LNCAP (cell line): ENCODE measurements around the gene RHOBTB1.

Experiments used
- CTCF ChIP-seq: fragments of 450-650 bp; IDR thresholded peaks from 2 replicates; pipeline ENCODE4 v1.5.1; 2017; ENCODE audit warnings: mild to moderate bottlenecking

Gene RHOBTB1

GRCh38 chr10:60908031-60908430 is 36.0 kb downstream of the RHOBTB1 start:
- no peak for TF ChIP-seq CTCF

DNA sequence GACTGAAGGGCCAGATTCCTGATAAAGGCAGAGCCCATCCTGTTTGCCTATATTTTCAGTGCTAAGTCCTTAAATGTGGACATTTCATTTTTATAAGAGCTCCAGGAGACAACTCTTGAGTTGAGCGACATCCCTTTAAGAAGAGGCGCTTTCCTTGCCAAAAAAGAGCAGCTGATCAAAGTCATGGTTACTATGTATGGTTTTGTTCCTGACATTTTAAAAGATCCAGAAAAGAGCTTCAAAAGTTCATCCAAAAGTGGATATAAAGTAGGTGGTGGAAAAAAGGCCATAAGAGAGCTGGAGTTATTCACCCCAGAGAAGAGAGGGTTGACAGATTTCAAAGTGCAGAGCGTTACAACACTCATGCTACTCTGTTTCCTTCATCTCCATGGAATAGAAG is 36.7 kb downstream of the RHOBTB1 start:
- no peak for TF ChIP-seq CTCF

GRCh38 chr10:60906411-60906810 is 37.6 kb downstream of the RHOBTB1 start:
- TF ChIP-seq CTCF = no peak

DNA sequence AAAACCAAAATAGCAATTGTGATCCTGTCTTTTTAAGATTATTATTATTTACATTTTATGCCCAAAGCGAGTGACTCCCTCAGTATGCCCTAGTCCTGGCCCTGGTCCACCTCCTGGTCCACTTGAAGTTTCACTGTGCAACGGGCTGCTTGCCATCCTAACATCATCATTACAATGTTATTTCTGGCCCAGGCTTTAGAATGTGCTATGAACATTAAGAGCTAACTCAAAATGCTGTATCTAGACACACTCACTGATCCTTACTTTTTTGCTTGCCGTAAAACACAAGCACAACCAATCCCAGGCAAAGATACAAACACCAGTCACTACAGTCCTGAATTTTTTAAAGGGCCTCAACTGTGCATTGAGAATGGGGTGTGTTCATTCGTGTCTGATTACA is 38.4 kb downstream of the RHOBTB1 start:
- no peak for TF ChIP-seq CTCF

- no peak for TF ChIP-seq CTCF
Observed at GRCh38 chr10:60903096-60903495, 40.9 kb downstream of the RHOBTB1 start.

DNA sequence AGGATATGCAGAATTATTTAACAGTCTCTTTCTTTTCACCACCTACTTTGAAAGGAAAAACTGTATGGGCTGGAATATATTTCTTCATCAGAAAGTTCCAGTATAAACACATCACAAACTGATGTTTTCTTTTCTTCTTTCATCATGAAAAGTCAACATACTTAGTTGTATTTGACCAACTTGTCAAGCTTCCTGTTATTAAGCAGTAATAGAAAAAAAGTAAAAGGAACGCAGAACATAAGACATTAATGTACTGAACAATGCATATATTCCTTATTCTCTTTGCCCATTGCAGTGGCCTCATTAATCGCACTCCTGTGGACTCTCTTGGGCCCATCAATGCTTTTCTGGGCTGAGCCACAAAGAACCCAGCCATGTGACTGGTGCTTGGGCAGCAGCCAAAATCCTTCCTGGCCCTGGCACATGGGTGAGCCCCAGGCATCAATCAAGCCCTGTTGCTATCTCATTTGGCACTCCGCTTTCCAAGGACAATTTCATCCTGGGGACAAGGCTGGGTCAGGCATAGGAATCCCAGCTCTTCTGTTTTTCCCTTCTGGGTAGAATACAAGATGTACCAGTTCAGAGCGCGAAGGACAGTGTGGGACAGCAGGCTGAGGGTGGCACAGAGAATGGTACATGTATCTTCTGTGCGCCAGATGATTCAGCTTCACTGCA is 42.3 kb downstream of the RHOBTB1 start:
- no peak for TF ChIP-seq CTCF

DNA sequence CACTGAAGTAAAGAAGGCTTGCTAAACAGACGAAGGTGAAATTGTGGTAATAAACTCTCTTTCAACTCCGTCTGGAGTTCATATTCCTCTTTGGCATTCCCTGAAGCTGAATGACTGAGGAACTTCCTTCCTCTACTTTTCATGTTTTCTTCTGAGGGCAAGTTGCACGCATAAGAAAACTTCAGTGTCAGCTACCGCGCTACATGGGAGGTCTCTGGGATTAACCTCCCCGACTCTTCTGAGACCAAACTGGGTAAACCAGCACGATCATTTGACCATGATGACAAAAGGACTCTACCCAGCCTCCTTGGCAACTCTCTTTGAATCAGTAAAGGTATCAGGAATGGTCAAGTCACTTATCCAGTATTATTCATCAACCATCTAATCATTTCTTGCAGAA is 44.7 kb downstream of the RHOBTB1 start:
- TF ChIP-seq CTCF = no peak

GRCh38 chr10:60898321-60898720 is 45.7 kb downstream of the RHOBTB1 start:
- no peak for TF ChIP-seq CTCF
